ENCODE results near the gene NUPR2. TPM values are rescaled to one million over a fixed set of nuclear protein-coding genes. Genes with fewer than 3 reads are reported as not detected.

NUPR2 gene
- total and polyA plus RNA-seq, 10 of the 15 experiments (the other 5 are each of a cell fraction or from before 2014, with no cell fraction given) = not detected

GRCh38 chr7:56106108-56107073, 9.8 kb downstream of the NUPR2 start, which contains the start of gene CHCHD2 (continued):
- TF ChIP-seq ZNF384 (IDR thresholded peaks at IDR 0.05; ENCODE audit: borderline replicate concordance, low read depth, low read length) (no peak), RBBP5 (conservative IDR thresholded peaks at IDR 0.05) (no peak), EED (IDR thresholded peaks at IDR 0.05; ENCODE audit: low read depth) (no peak), BRCA1 (IDR thresholded peaks at IDR 0.05; ENCODE audit: low read depth, low read length) (no peak), YY1 (IDR thresholded peaks at IDR 0.05; ENCODE audit: low read depth, low read length) (peak; percentile 82), USF1 (IDR thresholded peaks at IDR 0.05; ENCODE audit: borderline replicate concordance, extremely low read length, insufficient read depth, low read depth, low read length) (peak; percentile 56), HSF1 (IDR thresholded peaks at IDR 0.05; ENCODE audit: low read depth, low read length) (no peak), BCL11A (IDR thresholded peaks at IDR 0.05; ENCODE audit: low read depth, low read length) (no peak), HCFC1 (IDR thresholded peaks at IDR 0.05; ENCODE audit: low read length) (peak; percentile 76), TBL1XR1 (IDR thresholded peaks at IDR 0.05; ENCODE audit: low read depth, low read length) (no peak), ZBTB33 (IDR thresholded peaks at IDR 0.05) (no peak), NKRF (conservative IDR thresholded peaks at IDR 0.05) (peak; percentile 89), PAX8 (IDR thresholded peaks at IDR 0.05) (0 out of 2 replicates have a peak, but pooled peaks have one; percentile 19), IKZF2 (IDR thresholded peaks at IDR 0.05) (no peak), ZZZ3 (IDR thresholded peaks at IDR 0.05; ENCODE audit: control insufficient read depth, insufficient read length, low read depth) (no peak), STAT3 (IDR thresholded peaks at IDR 0.05; ENCODE audit: low read depth, low read length) (no peak), SREBF1 (IDR thresholded peaks at IDR 0.05; ENCODE audit: low read length) (no peak), PRDM15 (CRISPR knock-in tag; IDR thresholded peaks at IDR 0.05) (no peak), HDAC2 (IDR thresholded peaks at IDR 0.05) (no peak; the same call in 1 of the 2 replicates), ZNF274 (IDR thresholded peaks at IDR 0.05; ENCODE audit: insufficient read depth, insufficient read length) (no peak), POU2F2 (IDR thresholded peaks at IDR 0.05; ENCODE audit: borderline replicate concordance, low read depth, low read length) (peak; percentile 88)

Data from GM12878 (cell line).